Measurements from ENCODE around the gene RIC1. TPM values are rescaled to one million over a fixed set of nuclear protein-coding genes. Genes with fewer than 3 reads are reported as not detected.

Gene RIC1
- total and polyA plus RNA-seq, 2 donors (not counting 1 experiment from before 2014, with no cell fraction given), result 38.9 to 43.1 TPM

DNA sequence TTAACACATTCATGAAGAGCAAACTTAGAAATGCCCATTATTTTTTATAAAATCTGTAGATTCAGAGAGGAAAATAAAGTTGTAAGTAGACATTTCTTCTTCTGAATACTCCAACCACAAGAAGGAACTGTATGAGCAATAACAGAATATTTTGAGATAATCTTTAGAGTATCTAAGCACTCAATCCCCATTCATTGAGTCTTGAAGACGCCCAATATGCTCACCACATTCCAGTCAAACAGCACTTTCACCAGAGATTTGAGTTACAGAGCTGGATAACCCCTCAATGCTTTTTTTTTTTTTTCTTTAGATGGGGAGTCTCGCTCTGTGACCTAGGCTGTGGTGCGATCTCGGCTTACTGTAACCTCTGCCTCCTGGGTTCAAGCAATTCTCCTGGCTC, 14.7 kb upstream of the RIC1 start:
- Histone ChIP-seq H3K4me3 (replicated peaks in 1 of 4; ENCODE audit: control extremely low read depth in 1 of 4, insufficient read depth in 1 of 4, low read depth in 3 of 4, low read length in 4 of 4) (no peak overlapping the region), H3K4me1 (ENCODE audit: control insufficient read depth, extremely low read depth, insufficient read depth, low read length) (no peaks in the 10 kb centered on the region), H3K9ac (ENCODE audit: insufficient read depth, low read length) (no peak overlapping the region), H3K79me2 (ENCODE audit: control insufficient read depth, insufficient read depth, low read length) (no peaks in the 10 kb centered on the region), H3K27me3 (ENCODE audit: control insufficient read depth, insufficient read depth, low read length) (no peaks in the 10 kb centered on the region), H4K20me1 (ENCODE audit: control insufficient read depth, extremely low read depth, insufficient read depth, low read length) (no peaks in the 10 kb centered on the region), H3K4me2 (ENCODE audit: extremely low read depth, insufficient read depth, low read length) (no peak overlapping the region), H3K36me3 (ENCODE audit: control insufficient read depth, insufficient read depth, low read length) (no peaks in the 10 kb centered on the region), H3K9me3 (ENCODE audit: control insufficient read depth, insufficient read depth, low read depth, low read length) (no peaks in the 10 kb centered on the region), H2AFZ (ENCODE audit: low read length) (no peak overlapping the region), H3K27ac (ENCODE audit: insufficient read depth, low read length) (no peak overlapping the region)
- DNase-seq (ENCODE audit: low read depth in 2 of 2), result no peak
- no peak for TF ChIP-seq EZH2 (IDR thresholded peaks at IDR 0.05; ENCODE audit: low read length, missing control alignments)
- TF ChIP-seq, protein P1, sequence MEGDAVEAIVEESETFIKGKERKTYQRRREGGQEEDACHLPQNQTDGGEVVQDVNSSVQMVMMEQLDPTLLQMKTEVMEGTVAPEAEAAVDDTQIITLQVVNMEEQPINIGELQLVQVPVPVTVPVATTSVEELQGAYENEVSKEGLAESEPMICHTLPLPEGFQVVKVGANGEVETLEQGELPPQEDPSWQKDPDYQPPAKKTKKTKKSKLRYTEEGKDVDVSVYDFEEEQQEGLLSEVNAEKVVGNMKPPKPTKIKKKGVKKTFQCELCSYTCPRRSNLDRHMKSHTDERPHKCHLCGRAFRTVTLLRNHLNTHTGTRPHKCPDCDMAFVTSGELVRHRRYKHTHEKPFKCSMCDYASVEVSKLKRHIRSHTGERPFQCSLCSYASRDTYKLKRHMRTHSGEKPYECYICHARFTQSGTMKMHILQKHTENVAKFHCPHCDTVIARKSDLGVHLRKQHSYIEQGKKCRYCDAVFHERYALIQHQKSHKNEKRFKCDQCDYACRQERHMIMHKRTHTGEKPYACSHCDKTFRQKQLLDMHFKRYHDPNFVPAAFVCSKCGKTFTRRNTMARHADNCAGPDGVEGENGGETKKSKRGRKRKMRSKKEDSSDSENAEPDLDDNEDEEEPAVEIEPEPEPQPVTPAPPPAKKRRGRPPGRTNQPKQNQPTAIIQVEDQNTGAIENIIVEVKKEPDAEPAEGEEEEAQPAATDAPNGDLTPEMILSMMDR (conservative IDR thresholded peaks at IDR 0.05 in 1 of 2, IDR thresholded peaks at IDR 0.05 in 1 of 2; ENCODE audit: low read depth in 1 of 2, low read length in 2 of 2), result no peak

DNA sequence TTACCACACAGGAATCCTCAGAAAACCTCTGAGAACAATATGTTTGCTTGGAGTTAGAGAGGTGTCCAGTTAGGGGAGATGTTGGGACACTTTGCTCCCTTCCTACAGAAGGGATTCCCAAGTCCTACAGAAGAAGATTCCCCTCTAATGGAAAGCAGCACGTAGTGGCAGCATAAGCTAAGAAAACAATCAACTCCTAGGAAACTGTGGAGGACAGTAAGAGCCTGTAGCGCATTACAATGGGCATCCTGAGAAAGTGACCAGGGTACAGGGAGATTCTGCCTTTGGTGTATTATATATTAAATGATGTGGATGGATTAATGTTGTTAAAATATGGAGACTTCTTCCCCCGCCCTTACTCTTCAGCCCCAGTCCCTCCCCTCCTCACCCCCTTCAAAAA, 13.9 kb upstream of the RIC1 start:
- no peak for DNase-seq (ENCODE audit: low read depth in 2 of 2)
- Histone ChIP-seq H3K79me2 (ENCODE audit: control insufficient read depth, insufficient read depth, low read length) (no peaks in the 10 kb centered on the region), H4K20me1 (ENCODE audit: control insufficient read depth, extremely low read depth, insufficient read depth, low read length) (no peaks in the 10 kb centered on the region), H3K9ac (ENCODE audit: insufficient read depth, low read length) (no peak overlapping the region), H3K36me3 (ENCODE audit: control insufficient read depth, insufficient read depth, low read length) (no peaks in the 10 kb centered on the region), H3K4me3 (replicated peaks in 1 of 4; ENCODE audit: control extremely low read depth in 1 of 4, insufficient read depth in 1 of 4, low read depth in 3 of 4, low read length in 4 of 4) (no peak overlapping the region), H3K27me3 (ENCODE audit: control insufficient read depth, insufficient read depth, low read length) (no peaks in the 10 kb centered on the region), H3K9me3 (ENCODE audit: control insufficient read depth, insufficient read depth, low read depth, low read length) (no peaks in the 10 kb centered on the region), H3K4me1 (ENCODE audit: control insufficient read depth, extremely low read depth, insufficient read depth, low read length) (no peaks in the 10 kb centered on the region), H3K4me2 (ENCODE audit: extremely low read depth, insufficient read depth, low read length) (no peak overlapping the region), H3K27ac (ENCODE audit: insufficient read depth, low read length) (no peak overlapping the region), H2AFZ (ENCODE audit: low read length) (no peak overlapping the region)
- TF ChIP-seq, protein P1 (conservative IDR thresholded peaks at IDR 0.05 in 1 of 2, IDR thresholded peaks at IDR 0.05 in 1 of 2; ENCODE audit: low read depth in 1 of 2, low read length in 2 of 2), result no peak
- TF ChIP-seq EZH2 (IDR thresholded peaks at IDR 0.05; ENCODE audit: low read length, missing control alignments), result no peak

DNA sequence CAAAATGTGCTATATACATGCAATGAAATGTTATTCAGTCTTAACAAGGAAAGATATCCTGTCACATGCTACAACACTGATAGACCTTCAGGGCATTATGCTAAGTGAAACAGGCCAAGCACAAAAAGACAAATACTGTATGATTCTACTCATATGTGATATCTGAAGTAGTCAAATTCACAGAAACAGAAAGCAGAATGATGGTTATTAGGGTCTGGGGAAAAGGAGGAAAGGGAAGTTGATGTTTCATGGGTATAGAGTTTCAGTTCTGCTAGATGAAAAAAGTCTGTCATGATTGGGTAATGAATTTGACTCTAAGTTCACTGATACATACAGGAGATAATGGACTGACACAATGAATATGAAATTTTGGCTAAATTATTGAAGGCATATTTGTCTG, 11.2 kb upstream of the RIC1 start:
- Histone ChIP-seq H3K4me2 (ENCODE audit: extremely low read depth, insufficient read depth, low read length) (no peak overlapping the region), H3K4me3 (replicated peaks in 1 of 4; ENCODE audit: control extremely low read depth in 1 of 4, insufficient read depth in 1 of 4, low read depth in 3 of 4, low read length in 4 of 4) (no peak overlapping the region), H2AFZ (ENCODE audit: low read length) (no peak overlapping the region), H4K20me1 (ENCODE audit: control insufficient read depth, extremely low read depth, insufficient read depth, low read length) (no peaks in the 10 kb centered on the region), H3K9ac (ENCODE audit: insufficient read depth, low read length) (no peak overlapping the region), H3K79me2 (ENCODE audit: control insufficient read depth, insufficient read depth, low read length) (no peaks in the 10 kb centered on the region), H3K9me3 (ENCODE audit: control insufficient read depth, insufficient read depth, low read depth, low read length) (no peaks in the 10 kb centered on the region), H3K27me3 (ENCODE audit: control insufficient read depth, insufficient read depth, low read length) (no peaks in the 10 kb centered on the region), H3K36me3 (ENCODE audit: control insufficient read depth, insufficient read depth, low read length) (no peaks in the 10 kb centered on the region), H3K27ac (ENCODE audit: insufficient read depth, low read length) (no peak overlapping the region), H3K4me1 (ENCODE audit: control insufficient read depth, extremely low read depth, insufficient read depth, low read length) (peaks cover 5% of the 10 kb centered on the region)
- no peak for DNase-seq (ENCODE audit: low read depth in 2 of 2)
- TF ChIP-seq, protein P1 (conservative IDR thresholded peaks at IDR 0.05 in 1 of 2, IDR thresholded peaks at IDR 0.05 in 1 of 2; ENCODE audit: low read depth in 1 of 2, low read length in 2 of 2), result no peak
- no peak for TF ChIP-seq EZH2 (IDR thresholded peaks at IDR 0.05; ENCODE audit: low read length, missing control alignments)
